ENCODE data around the gene LHX8. TPM values are rescaled to one million over a fixed set of nuclear protein-coding genes. Genes with fewer than 3 reads are reported as not detected.
"Not testable (repeated sequence)": the region's sequence is repeated elsewhere in the genome, so short reads cannot be mapped to it uniquely, and the experiment has no call there.

The LHX8 gene
- total RNA-seq (1.6 TPM), polyA plus RNA-seq (0.46 TPM)

DNA sequence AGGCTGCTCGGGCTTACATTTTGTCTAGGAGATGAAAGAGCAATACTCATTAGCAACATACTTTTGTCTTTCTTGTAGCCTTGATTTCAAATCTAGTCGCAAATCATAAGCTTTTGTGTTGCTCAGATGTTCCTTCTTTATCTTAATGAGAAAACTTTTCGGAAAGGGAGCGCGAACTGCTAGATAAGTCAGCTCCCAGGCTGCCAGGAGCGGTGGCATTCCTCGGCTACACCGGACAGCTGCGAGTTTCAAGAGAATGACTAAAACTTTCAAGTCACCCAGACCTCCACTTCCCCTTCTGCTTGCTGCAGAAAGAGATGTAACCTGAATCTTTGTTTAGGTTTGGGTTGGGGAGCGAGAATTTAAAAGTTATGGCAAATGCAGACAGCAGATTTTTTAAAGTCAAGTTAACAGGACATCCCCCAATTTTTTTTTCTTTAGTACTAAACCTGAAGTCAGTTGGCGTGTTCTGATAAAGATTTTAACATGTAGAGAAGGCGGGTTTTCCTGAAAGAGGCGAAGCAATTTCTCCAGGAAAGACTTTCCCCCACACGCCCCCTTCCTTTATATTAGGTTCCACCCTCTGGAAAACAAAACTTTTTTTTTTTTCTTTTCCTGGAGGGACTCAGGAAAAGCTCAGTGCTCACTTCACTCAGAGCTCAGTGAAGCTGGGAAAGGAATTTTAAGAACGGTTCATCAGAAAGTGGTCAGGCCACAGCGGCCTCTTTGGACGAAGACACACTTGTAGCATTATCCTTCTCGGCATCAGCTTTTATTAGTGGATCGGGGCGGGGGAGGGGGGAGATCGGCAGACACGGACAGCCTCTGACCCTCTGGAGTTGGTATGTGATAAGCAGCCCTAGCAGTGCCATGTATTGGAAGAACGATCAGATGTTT, at the start of gene LHX8:
TSS of gene LHX8 (plus strand) at position 639 of the 897 bp plus-strand sequence. CDS start 2,227 bp downstream, outside the sequence.
- no peaks in the 10 kb centered on the region for H3K36me3 ChIP-seq (ENCODE audit: insufficient read depth)
- WGBS: 11% methylated on average over 23 of the region's 23 CpGs
- no peak within 1 kb of the TSS for H3K27ac ChIP-seq (ENCODE audit: low read depth)
- DNase-seq (ENCODE audit: extremely low spot score): no peak
- peaks cover 5% of the 10 kb centered on the region for H3K4me1 ChIP-seq (ENCODE audit: insufficient read depth)
- no peak within 1 kb of the TSS for H3K4me3 ChIP-seq (ENCODE audit: low read depth, low read length)

DNA sequence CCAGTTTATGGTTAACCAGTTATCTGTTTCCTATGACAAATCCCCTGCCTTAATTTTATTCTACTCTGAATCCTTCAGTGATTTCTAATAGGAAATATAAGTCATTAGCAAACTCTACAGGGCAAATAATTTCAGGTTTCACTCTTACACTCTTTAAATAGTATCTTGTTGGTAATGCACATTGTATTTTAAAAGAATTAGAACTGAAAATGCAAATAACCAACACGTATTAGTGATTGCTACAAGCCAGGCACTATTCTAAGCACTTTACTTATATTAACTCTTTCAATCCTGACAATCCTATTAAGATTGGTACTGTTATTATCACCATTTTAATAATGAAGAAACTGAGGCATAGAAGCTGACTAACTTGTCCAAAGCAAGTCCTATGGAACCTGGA, 48.3 kb upstream of the LHX8 start:
- no peak for DNase-seq (ENCODE audit: extremely low spot score)
- no peak overlapping the region for H3K4me3 ChIP-seq (ENCODE audit: low read depth, low read length)
- no peaks in the 10 kb centered on the region for H3K4me1 ChIP-seq (ENCODE audit: insufficient read depth)
- H3K36me3 ChIP-seq (ENCODE audit: insufficient read depth): no peaks in the 10 kb centered on the region
- WGBS: 48% methylated on average over 1 of the region's 1 CpG
- no peak overlapping the region for H3K27ac ChIP-seq (ENCODE audit: low read depth)

DNA sequence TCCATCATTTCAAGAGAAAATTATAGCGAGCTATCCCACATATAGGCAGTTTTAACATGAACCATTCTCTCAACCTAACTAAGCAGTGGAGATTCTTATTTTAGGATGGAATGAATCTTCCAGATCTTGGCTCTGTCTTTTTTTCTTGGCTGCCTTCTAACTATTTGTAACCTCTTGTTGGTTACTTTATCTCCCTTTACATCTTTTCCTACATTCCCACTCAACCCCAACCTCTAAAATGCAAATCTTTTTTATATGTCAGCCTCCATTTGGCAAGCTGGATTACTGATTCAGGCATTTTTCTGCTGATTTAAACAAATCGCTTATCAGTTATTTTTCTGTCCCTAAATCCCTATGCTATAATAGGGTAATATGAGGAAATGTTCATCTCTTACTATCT, 46.9 kb upstream of the LHX8 start:
- Histone ChIP-seq H3K4me1 (ENCODE audit: insufficient read depth) (no peaks in the 10 kb centered on the region), H3K4me3 (ENCODE audit: low read depth, low read length) (no peak overlapping the region), H3K36me3 (ENCODE audit: insufficient read depth) (no peaks in the 10 kb centered on the region), H3K27ac (ENCODE audit: low read depth) (no peak overlapping the region)
- DNase-seq (ENCODE audit: extremely low spot score): no peak
- 80% methylated on average over 2 of the region's 2 CpGs for WGBS

DNA sequence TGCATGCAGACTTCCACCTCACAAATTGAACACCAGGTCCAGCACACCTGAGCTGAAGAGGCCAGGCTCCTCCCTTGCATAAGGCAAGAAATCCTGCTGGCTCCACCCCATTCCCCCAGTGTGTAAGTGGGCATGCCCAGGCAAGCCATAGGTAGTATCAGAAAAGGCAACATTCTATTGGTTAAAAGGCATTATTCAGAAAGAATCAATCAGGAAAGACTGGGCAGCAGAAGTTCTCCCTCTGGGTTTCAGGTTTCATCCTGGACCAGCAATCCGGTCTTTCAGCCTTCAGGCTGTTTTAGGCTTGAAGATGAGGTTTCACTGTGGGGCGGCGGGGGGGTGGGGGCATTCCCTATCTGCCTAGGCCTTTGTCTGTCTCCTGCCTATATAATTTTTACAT, 42.0 kb upstream of the LHX8 start:
- Histone ChIP-seq H3K27ac (ENCODE audit: low read depth) (no peak overlapping the region), H3K4me3 (ENCODE audit: low read depth, low read length) (no peak overlapping the region), H3K4me1 (ENCODE audit: insufficient read depth) (no peaks in the 10 kb centered on the region), H3K36me3 (ENCODE audit: insufficient read depth) (no peaks in the 10 kb centered on the region)
- WGBS: 63% methylated on average over 3 of the region's 3 CpGs
- DNase-seq (ENCODE audit: extremely low spot score): no peak

DNA sequence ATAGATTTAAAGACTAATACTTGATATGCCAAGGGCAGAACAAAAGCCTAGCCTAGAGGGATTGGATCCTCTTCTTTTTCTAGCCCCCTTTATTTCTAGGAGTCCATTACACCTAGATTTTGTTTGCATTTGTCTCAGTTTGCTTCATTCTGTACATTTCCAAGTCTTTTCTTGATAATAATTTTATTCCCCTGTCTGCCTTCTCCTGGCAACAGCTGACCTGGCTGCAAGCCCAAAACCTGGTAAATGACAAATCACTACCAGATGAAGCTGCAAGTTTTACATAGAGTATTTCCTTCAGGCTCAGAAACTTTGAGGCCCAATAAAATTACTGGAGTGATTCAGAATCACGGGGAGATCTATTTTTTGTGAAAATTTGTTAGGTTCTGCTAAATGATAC, 36.5 kb upstream of the LHX8 start:
- H3K27ac ChIP-seq (ENCODE audit: low read depth): no peak overlapping the region
- DNase-seq (ENCODE audit: extremely low spot score): no peak
- H3K4me3 ChIP-seq (ENCODE audit: low read depth, low read length): no peak overlapping the region
- no peaks in the 10 kb centered on the region for H3K36me3 ChIP-seq (ENCODE audit: insufficient read depth)
- 25% methylated on average over 1 of the region's 1 CpG for WGBS
- H3K4me1 ChIP-seq (ENCODE audit: insufficient read depth): no peaks in the 10 kb centered on the region

DNA sequence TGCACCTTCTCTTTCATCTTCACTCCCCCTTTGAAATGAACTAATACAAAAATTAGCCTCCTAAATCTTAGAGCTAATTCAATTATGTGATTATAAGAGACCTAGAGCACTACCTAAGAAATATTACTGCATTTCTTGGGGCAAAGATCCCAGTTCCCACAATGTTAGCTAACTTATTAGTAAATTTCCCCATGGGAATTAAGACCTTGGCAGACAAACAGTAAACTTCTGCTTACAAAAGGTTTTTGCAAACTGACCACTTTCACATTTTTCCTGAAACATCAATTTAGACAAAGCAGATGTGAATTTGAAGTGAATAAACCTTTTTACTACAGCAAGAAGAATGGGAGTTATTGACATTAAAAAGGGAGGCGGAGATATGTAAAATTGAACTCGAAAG, 34.6 kb upstream of the LHX8 start:
- no peak for DNase-seq (ENCODE audit: extremely low spot score)
- Histone ChIP-seq H3K27ac (ENCODE audit: low read depth) (no peak overlapping the region), H3K4me3 (ENCODE audit: low read depth, low read length) (no peak overlapping the region), H3K36me3 (ENCODE audit: insufficient read depth) (no peaks in the 10 kb centered on the region), H3K4me1 (ENCODE audit: insufficient read depth) (no peaks in the 10 kb centered on the region)
- 71% methylated on average over 2 of the region's 2 CpGs for WGBS

DNA sequence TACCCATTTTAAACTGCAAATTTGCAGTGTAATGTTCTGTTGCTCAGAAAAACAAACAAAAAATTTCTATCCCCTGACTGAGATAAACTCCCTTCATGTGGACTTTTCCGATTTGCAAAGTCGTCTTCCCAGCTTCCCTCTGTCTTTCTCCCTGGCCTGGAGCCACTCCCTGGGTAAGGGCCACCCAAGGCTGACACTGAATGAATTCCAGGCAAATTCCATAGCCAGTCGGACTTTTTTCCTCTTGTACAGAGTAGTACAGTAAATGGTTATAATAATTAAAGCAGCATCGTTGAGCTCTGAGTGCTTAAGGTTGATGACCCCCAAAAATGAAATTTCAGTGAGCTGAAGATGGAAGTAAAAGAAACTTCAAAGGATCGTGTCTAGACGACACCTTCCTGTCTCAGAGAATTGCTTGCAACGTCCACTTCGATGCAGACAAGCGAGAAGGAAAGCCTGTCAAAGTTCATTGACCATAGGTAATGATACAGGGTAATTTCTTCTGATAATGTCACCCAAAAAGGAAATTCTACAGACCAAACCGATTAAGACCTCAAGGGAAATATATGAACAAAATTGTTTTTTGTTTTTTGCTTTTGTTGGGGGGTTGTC, 33.6 kb upstream of the LHX8 start:
- Histone ChIP-seq H3K4me1 (ENCODE audit: insufficient read depth) (no peaks in the 10 kb centered on the region), H3K27ac (ENCODE audit: low read depth) (no peak overlapping the region), H3K36me3 (ENCODE audit: insufficient read depth) (no peaks in the 10 kb centered on the region), H3K4me3 (ENCODE audit: low read depth, low read length) (no peak overlapping the region)
- DNase-seq (ENCODE audit: extremely low spot score): no peak
- WGBS: 43% methylated on average over 10 of the region's 10 CpGs

DNA sequence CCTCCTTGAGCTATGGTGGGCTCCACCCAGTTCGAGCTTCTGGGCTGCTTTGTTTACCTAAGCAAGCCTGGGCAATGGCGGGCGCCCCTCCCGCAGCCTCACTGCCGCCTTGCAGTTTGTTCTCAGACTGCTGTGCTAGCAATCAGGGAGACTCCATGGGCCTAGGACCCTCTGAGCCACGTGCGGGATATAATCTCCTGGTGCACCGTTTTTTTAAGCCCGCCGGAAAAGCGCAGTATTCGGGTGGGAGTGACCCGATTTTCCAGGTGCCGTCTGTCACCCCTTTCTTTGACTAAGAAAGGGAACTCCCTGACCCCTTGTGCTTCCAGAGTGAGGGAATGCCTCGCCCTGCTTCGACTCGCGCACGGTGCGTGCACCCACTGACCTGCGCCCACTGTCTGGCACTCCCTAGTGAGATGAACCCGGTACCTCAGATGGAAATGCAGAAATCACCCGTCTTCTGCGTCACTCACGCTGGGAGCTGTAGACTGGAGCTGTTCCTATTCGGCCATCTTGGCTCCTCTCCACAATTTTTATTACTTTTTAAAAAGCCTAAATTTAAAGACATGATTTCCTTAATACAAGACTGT, 21.7 kb upstream of the LHX8 start:
- 89% methylated on average over 26 of the region's 26 CpGs for WGBS

DNA sequence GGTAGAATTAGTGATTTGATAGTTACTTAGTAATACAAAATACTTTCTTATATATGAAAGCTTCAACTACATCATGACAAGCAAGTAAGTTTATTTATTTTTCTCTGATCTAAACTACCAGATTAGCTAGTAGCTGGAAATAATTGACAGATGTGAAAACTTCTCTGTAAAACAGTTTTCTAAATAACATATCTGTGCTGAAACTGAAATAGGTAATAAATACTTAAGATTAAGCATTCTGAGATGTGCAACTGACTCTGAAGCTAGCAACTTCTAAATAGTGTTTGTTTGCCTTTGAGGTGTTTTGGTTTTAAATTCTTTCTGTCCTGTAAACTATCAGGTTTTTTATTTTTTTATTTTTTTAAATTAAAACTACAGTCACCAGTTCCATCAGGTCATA, 18.5 kb upstream of the LHX8 start:
- Histone ChIP-seq H3K27ac (ENCODE audit: low read depth) (no peak overlapping the region), H3K4me3 (ENCODE audit: low read depth, low read length) (no peak overlapping the region), H3K36me3 (ENCODE audit: insufficient read depth) (no peaks in the 10 kb centered on the region), H3K4me1 (ENCODE audit: insufficient read depth) (no peaks in the 10 kb centered on the region)
- DNase-seq (ENCODE audit: extremely low spot score): no peak

More for the DNA sequence above, 21.7 kb upstream of the LHX8 start:
- H3K4me1 ChIP-seq (ENCODE audit: insufficient read depth); H3K4me3 ChIP-seq (ENCODE audit: low read depth, low read length); H3K36me3 ChIP-seq (ENCODE audit: insufficient read depth); DNase-seq (ENCODE audit: extremely low spot score); H3K27ac ChIP-seq (ENCODE audit: low read depth): not testable (repeated sequence)

DNA sequence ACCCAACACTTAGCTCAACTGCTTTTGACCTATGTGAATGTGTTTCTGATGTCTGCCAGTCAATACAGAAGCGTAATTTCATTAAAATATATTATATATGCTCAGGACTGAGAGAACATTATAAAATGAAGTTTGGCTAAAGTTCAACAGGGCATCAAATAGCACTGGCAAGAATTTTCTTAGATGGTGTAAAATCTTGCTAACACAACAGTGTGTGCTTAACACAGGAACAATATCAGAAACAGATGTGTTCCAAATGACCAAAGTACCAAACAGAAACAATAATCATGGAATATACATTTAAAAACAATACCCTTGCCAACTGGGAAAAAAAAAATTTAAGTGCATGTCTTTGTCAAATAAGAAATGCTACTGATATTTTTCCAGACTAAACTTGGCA, 10.4 kb upstream of the LHX8 start:
- no peak for DNase-seq (ENCODE audit: extremely low spot score)
- WGBS: 88% methylated on average over 1 of the region's 1 CpG
- no peak overlapping the region for H3K27ac ChIP-seq (ENCODE audit: low read depth)
- H3K36me3 ChIP-seq (ENCODE audit: insufficient read depth): no peaks in the 10 kb centered on the region
- no peak overlapping the region for H3K4me3 ChIP-seq (ENCODE audit: low read depth, low read length)
- no peaks in the 10 kb centered on the region for H3K4me1 ChIP-seq (ENCODE audit: insufficient read depth)

DNA sequence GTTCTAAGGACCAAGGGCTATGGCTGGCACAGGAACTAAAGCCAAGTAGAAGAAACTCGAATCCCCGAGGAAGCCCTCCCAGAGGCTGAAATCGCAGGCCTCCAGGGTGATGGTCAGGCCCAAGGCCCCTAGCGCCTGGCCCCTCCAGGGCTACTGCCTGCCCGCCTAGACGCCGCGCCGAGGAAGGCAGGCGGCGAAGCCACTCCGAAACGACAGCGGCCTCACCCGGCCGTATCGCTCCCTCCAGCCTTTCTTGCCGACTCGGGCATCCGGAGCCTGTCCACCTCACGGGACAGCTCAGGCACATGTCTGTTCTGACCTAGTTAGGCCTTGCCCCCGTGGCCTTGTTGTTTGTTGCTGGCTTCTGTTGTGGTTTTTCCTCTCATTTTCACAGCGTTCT, 9.7 kb upstream of the LHX8 start:
- Histone ChIP-seq H3K36me3 (ENCODE audit: insufficient read depth) (no peaks in the 10 kb centered on the region), H3K4me1 (ENCODE audit: insufficient read depth) (no peaks in the 10 kb centered on the region), H3K27ac (ENCODE audit: low read depth) (no peak overlapping the region), H3K4me3 (ENCODE audit: low read depth, low read length) (no peak overlapping the region)
- WGBS: 22% methylated on average over 23 of the region's 23 CpGs
- no peak for DNase-seq (ENCODE audit: extremely low spot score)

DNA sequence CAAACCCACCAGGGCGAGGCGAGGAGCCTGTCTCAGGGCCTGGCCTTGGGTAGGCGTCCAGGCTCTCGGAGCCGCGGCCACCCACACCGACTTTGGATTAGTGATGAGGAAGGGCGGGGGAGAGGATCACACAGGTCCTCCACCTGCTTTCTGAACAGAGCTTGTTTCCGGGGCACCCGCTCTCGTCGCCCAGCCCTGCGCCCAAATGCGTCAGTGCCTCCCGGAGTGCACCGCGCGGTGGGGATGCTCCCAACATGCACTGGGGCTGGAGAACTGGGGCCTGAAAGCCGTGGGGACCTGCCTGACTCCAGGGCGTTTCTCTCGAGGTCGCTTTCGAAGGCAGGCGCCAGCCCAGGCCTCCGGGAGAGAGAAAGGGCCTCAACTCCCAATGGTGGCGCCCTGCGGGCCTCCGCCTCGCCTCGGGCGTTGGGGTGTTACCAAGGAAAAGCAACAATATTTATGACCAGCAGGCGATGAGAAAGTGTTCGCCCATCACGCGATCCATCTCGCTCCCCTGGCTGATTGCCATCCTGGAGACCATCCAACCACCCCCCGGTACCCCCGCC, 8.9 kb upstream of the LHX8 start:
- DNase-seq (ENCODE audit: extremely low spot score): no peak
- no peak overlapping the region for H3K27ac ChIP-seq (ENCODE audit: low read depth)
- H3K4me1 ChIP-seq (ENCODE audit: insufficient read depth): no peaks in the 10 kb centered on the region
- H3K36me3 ChIP-seq (ENCODE audit: insufficient read depth): no peaks in the 10 kb centered on the region
- WGBS: 18% methylated on average over 38 of the region's 38 CpGs
- H3K4me3 ChIP-seq (ENCODE audit: low read depth, low read length): no peak overlapping the region

DNA sequence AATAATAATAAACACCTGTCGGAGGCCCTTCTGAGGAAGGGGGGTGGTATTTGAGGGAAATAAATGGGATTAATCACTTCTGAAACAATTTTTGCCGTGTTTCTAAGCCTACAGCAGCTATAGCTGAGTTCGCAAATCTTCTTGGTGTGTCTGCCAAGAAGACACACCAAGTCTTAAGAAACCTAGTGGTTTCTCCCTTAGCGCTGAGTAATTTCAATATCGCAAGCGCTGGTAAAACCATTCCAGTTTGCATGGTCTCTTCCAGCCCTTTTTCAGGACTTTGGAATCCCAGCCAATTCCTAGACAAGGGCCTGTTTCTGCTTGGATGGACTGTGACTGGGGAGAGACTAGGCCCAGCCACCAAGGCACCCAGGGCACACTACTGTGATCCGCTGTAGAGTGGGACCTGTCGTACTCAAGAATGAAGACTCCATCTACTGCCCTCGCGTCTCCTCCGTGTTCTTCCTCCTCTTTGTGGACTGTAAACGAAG, 7.5 kb upstream of the LHX8 start:
- no peak overlapping the region for H3K27ac ChIP-seq (ENCODE audit: low read depth)
- no peak overlapping the region for H3K4me3 ChIP-seq (ENCODE audit: low read depth, low read length)
- H3K4me1 ChIP-seq (ENCODE audit: insufficient read depth): no peaks in the 10 kb centered on the region
- DNase-seq (ENCODE audit: extremely low spot score): no peak
- WGBS: 29% methylated on average over 12 of the region's 12 CpGs
- no peaks in the 10 kb centered on the region for H3K36me3 ChIP-seq (ENCODE audit: insufficient read depth)
